Stomach smooth muscle (tissue), 2 donors: ENCODE results near the gene JPH3.

Experiments used
- H3K27ac ChIP-seq: one replicate; pipeline ENCODE4 v1.7.0; 2013; ENCODE audit warnings: mild to moderate bottlenecking, low read length, inconsistent platforms
- H3K27me3 ChIP-seq, 2 donors: one replicate each; pipeline ENCODE4 v1.7.0; 2013; ENCODE audit warnings: low read length in 2 of 2; ENCODE audit not compliant: insufficient read depth in 2 of 2, control insufficient read depth in 1 of 2
- H3K36me3 ChIP-seq, 2 donors: one replicate each; pipeline ENCODE4 v1.7.0; 2013; ENCODE audit warnings: low read length in 2 of 2; ENCODE audit not compliant: control insufficient read depth in 2 of 2, insufficient read depth in 2 of 2
- H3K4me1 ChIP-seq: one replicate; pipeline ENCODE4 v1.7.0; 2013; ENCODE audit warnings: low read length; ENCODE audit not compliant: control insufficient read depth, insufficient read depth
- H3K4me3 ChIP-seq, 2 donors: one replicate each; pipeline ENCODE4 v1.7.0; 2013; ENCODE audit warnings: low read length in 2 of 2
- H3K9ac ChIP-seq, 2 donors: one replicate each; pipeline ENCODE4 v1.7.0; 2013; ENCODE audit warnings: low read length in 2 of 2, mild to moderate bottlenecking in 1 of 2
- H3K9me3 ChIP-seq, 2 donors: one replicate each; pipeline ENCODE4 v1.7.0; 2013; ENCODE audit warnings: low read length in 2 of 2; ENCODE audit not compliant: control insufficient read depth in 2 of 2
- donor health status: healthy.
- donor health status: Pancreatic carcinoma.

JPH3 gene

DNA sequence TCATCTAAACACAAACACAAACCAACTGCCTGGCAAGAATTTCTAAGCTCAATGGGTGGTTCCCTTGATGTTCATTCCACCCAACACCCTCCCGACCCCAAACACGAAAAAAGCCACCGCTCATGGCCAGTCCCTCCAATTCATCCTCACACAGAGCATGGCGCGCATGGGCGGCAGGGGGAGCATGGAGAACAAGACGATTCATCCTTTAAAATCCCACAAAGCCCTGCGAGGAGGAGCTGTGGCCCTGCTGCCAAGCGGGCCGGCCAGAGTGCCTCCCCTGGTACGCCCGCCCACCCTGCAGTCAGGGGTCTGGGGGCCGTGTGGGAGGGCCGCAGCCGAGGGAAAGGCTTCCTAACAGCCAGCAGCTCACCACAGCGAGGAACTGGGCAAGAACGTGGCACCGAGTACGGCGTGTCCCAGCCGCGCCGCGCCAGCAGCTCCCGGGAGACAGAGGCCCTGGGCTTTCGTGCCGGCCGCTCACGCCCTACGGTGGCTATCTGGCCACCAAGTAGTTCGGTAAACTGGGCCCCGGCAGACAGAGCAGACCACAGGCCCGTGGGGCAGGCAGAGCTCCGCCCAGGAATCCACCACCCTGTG lies 102.5 kb downstream of the JPH3 start:
- Histone ChIP-seq H3K36me3 (peaks cover 6 to 18% of the 10 kb centered on the region in 2 donors), H3K4me3 (no peak overlapping the region), H3K9ac (no peak overlapping the region), H3K27me3 (no peaks in the 10 kb centered on the region), H3K4me1 (peaks cover 4% of the 10 kb centered on the region), H3K9me3 (no peaks in the 10 kb centered on the region), H3K27ac (no peak overlapping the region)

DNA sequence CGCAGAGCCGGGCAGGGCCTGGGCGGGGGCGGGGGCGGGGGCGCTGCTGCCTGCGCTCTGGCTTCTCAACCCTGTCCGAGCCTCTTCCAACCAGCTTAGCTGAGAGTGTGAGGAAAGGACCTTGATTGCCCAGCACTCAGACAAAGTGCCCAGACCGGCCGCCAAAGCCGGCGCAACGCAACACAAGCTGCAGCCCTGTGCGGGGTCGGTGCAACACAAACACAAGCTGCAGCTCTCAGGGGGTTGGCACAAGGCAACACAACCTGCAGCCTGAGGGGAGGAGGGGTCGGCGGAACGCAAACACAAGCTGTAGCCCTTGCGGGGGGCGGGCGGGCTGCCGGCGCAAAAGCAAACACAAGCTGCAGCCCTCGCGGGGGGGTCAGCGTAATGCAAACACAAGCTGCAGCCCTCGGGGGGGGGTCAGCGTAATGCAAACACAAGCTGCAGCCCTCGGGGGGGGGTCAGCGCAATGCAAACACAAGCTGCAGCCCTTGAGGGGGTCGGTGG lies 103.5 kb downstream of the JPH3 start:
- H3K4me1 ChIP-seq = peaks cover 4% of the 10 kb centered on the region
- H3K36me3 ChIP-seq = peaks cover 7 to 25% of the 10 kb centered on the region in 2 donors
- H3K27me3 ChIP-seq = no peaks in the 10 kb centered on the region
- no peak overlapping the region for H3K9ac ChIP-seq
- H3K27ac ChIP-seq = no peak overlapping the region
- no peaks in the 10 kb centered on the region for H3K9me3 ChIP-seq
- peak overlapping the region in 1 of 2 donors; percentile 59 for H3K4me3 ChIP-seq

- Histone ChIP-seq H3K9me3 (no peaks in the 10 kb centered on the region), H3K9ac (no peak overlapping the region), H3K36me3 (peaks cover 10 to 30% of the 10 kb centered on the region in 2 donors), H3K4me3 (no peak overlapping the region), H3K27ac (no peak overlapping the region), H3K4me1 (peaks cover 4% of the 10 kb centered on the region), H3K27me3 (no peaks in the 10 kb centered on the region)
These were observed 104.1 kb downstream of the JPH3 start for GRCh38 chr16:87706278-87707000.

DNA sequence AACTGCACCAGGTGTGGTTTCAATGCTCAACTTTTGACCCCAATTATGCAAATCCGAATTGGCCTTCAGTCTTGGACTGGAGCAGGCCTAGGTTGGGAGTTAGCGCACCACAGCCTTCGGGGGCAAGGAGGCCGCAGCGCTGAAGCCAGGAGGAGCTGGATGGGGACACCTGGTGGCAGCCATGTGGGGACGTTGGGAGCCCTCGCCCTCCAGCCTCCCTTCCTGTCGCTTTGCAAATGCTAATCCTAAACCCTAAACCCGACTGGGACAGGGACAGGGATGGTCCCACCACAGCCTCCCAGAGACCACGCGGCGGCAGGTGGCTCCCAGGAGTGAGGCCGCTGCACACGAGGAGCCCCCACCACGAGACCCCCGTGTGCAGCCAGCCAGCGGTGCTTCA lies 104.8 kb downstream of the JPH3 start:
- peaks cover 11 to 30% of the 10 kb centered on the region in 2 donors for H3K36me3 ChIP-seq
- H3K4me3 ChIP-seq = no peak overlapping the region
- no peak overlapping the region for H3K27ac ChIP-seq
- H3K4me1 ChIP-seq = peaks cover 2% of the 10 kb centered on the region
- H3K27me3 ChIP-seq = no peaks in the 10 kb centered on the region
- no peaks in the 10 kb centered on the region for H3K9me3 ChIP-seq
- no peak overlapping the region for H3K9ac ChIP-seq

DNA sequence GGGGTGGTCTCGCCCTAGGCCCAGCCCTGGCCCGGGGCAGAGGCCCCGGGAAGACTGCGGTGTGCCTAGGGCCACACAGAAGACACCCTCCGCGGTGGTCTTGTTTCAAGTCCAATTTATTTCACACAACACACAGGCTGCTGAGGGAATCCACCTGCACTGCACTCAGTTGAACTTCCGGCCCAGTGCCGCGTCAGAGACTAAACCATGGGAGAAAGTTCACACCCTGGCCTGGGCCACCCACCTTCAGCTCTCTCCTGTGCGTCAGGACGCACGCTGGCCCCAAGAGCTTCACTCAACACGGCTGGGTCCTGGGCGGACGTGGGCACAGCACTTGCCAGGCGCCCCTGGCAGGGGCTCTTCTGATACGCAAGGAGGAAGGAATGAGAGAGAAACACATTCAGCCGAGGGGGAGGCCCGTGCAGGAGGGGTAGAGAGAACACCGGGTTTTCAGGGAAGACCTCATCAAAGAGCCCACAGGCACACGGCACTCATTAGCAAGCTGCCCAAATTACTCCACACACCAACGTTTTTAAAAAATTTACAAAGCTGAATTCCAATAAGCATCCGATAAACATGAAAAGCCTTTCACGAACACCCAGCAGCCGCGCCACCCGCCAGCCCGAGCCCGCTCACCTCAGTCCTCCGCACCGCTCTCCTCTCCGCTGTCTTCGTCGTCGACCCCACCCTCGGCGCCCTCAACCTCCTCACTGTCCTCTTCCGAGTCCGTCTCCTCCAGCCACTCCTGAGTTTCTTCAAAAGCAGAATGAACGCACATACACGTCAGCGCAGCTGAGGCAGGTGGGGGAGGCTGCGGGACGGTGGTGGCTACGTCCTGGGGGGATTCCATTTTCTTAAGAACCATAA lies 105.6 kb downstream of the JPH3 start:
- H3K4me3 ChIP-seq = no peak overlapping the region
- no peaks in the 10 kb centered on the region for H3K9me3 ChIP-seq
- H3K27me3 ChIP-seq = no peaks in the 10 kb centered on the region
- H3K27ac ChIP-seq = no peak overlapping the region
- H3K4me1 ChIP-seq = peaks cover 2% of the 10 kb centered on the region
- no peak overlapping the region for H3K9ac ChIP-seq
- peaks cover 15 to 30% of the 10 kb centered on the region in 2 donors for H3K36me3 ChIP-seq

DNA sequence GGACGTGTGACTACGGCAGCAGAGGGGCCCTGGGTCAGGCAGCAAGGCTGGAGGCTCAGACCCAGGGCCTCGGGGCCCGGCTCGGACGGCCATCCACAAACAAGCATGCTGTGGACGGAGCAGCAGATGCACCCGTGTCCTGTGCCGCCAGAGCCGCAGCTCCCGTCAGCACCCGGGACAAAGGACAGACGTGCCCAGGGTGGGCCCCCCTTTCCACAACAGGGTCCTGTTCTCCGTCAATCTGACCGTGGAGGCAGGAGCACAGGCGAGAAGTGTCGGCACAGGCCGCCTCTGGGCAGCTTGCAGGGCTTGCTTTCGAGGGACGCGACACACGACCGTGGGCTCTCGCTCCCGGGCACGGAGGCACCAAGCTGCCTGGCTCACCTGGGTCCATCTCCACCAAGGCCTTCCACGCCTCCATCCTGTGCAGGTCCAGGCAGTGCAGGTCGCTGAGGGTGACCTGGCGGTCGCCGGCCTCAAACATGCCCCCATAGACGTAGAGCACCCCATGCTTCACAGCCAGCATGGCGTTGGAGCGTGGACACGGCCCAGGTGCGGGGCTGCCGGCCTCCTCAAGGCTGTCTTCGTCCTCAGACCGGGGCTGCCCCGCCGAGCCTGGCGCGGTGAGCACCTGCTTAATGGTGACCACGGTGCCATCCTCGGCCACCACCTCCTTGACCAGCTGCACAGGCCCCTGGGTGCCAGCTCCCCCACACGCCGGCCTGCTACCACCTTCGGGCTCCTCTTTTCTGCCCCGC lies 106.8 kb downstream of the JPH3 start:
- no peaks in the 10 kb centered on the region for H3K27me3 ChIP-seq
- no peak overlapping the region for H3K4me3 ChIP-seq
- peaks cover 2% of the 10 kb centered on the region for H3K4me1 ChIP-seq
- no peak overlapping the region for H3K9ac ChIP-seq
- H3K9me3 ChIP-seq = no peaks in the 10 kb centered on the region
- peaks cover 15 to 35% of the 10 kb centered on the region in 2 donors for H3K36me3 ChIP-seq
- no peak overlapping the region for H3K27ac ChIP-seq

DNA sequence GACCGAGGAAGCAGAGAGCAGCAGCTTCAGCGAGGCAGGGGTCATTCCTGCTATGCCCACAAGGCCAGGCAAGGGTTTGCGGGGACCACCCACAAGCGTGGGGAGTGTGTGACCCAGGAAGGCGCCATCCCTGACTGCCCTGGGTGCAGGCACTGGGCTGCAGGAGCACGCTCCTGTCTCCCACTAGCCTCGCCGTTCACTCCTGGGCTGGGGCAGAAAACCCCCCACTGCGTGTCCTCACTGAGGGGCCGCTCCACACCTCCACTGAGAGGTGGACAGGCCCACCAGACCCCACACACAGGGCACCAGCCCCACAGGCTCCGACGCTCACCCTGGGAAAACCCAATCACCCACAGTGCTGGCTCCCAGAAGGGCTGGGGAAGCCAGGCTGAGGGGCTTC lies 107.4 kb downstream of the JPH3 start:
- H3K27me3 ChIP-seq = no peaks in the 10 kb centered on the region

GRCh38 chr16:87710887-87711286 lies 108.6 kb downstream of the JPH3 start:
- no peaks in the 10 kb centered on the region for H3K9me3 ChIP-seq
- H3K4me3 ChIP-seq = no peak overlapping the region
- no peak overlapping the region for H3K9ac ChIP-seq
- H3K4me1 ChIP-seq = no peaks in the 10 kb centered on the region
- no peak overlapping the region for H3K27ac ChIP-seq
- H3K36me3 ChIP-seq = peaks cover 19 to 41% of the 10 kb centered on the region in 2 donors
- no peaks in the 10 kb centered on the region for H3K27me3 ChIP-seq

More for the DNA sequence above, 107.4 kb downstream of the JPH3 start:
- Histone ChIP-seq H3K36me3 (peaks cover 16 to 35% of the 10 kb centered on the region in 2 donors), H3K4me1 (peaks cover 2% of the 10 kb centered on the region), H3K27ac (no peak overlapping the region), H3K9ac (no peak overlapping the region), H3K9me3 (no peaks in the 10 kb centered on the region), H3K4me3 (no peak overlapping the region)

GRCh38 chr16:87712184-87712762 lies 110.0 kb downstream of the JPH3 start:
- H3K9ac ChIP-seq = no peak overlapping the region
- H3K9me3 ChIP-seq = no peaks in the 10 kb centered on the region
- no peak overlapping the region for H3K4me3 ChIP-seq
- H3K4me1 ChIP-seq = no peaks in the 10 kb centered on the region
- no peaks in the 10 kb centered on the region for H3K27me3 ChIP-seq
- H3K36me3 ChIP-seq = peaks cover 20 to 45% of the 10 kb centered on the region in 2 donors
- H3K27ac ChIP-seq = no peak overlapping the region
